T-helper 2 cell treated with Interferon-gamma antibody and Interleukin-4, amounts not matched to agents 100 ng/mL and 5 ng/mL, for 36 hours (primary cell): ENCODE results near the gene ABCC3. TPM values are rescaled to one million over a fixed set of nuclear protein-coding genes. Genes with fewer than 3 reads are reported as not detected.

Source experiments
- intact Hi-C: fragments of 100-400 bp; cut with micrococcal nuclease; formaldehyde crosslinking; loops from one replicate; pipeline ENCODE4 v1.15.1; 2023
- total RNA-seq: library from RNA; stranded (reverse); gene quantifications from 2 replicates; pipeline ENCODE4 v1.2.3, GENCODE V29; 2022

ABCC3 gene
- total RNA-seq, 1 donor from 2014 or later: not detected

DNA sequence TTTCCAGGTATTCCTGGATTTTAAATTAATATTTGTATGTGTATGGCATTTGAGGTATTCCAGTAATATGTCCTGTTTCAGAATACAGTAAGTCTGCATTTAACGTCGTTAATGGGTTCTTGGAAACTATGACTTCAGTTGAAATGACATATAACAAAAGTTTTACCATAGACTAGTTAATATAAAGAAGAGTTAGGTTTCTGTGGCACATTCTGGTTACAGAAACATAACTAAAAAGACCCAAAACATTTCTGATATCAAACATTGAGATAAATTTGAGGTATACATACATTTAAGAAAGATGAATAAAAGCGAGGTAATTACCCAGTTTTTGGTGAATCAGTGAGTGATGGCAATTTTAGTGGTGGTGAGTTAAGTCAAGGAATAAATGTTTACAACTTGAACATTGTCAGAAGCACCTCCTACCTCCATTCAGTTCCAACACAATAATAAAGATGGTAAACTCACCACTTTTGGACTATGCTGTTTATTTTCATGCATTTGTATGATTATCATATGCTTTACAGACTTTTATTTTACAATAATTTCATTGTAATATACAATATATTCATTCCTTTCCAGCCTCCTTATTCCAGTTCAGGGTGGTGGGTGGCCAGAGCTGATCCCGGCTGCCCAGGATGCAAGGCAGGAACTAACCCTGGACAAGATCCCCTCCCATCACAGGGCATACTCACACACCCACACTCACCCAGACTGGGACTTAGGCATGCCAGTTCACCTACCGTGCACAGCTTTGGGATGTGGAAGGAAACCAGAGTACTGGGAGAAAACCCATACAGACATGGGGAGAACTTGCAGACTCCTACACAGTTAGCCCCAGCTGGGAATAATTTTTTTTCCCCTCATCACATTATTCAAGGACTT lies 94.4 kb downstream of the ABCC3 start:
- intact Hi-C loops: no loop called here

DNA sequence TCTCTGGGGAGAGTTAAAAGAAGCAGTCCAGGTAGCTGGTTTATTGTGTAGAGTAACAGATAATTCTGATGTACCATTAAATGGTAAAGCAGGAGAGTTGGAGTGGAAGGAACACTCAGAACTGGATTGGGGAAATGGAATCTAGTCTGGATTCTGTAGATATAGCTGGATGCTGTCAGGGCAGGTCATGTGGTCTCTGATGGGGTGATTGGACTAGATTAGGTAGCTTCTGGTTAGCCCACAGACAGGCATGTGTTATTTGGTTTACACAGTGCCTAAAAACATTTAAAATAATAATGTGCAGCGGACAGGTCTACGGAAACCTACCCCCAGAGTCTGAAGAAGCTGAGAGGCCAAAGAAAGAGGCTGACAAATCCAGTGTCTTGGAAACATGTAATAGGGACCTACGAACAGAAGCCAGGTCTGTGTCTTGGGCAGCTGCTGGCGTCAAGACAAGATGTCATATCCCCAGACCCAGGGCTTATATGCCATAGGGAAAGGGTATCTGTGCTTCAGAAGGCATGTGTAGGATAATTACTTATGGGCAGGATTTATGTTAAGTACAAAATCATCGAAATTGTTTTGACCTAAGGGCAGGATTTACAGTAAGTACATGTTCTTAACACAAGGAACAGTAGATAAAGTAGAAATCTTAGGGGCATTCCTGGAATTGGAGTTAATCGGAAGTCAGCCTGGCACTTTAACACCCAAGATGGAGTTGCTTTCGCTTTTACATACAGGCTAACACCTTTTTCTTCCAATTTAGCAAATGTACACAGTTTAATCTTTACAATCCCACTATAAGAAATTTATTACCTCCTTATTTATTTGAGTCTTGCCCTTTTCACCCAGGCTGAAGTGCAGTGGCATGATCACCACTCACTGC lies 97.1 kb downstream of the ABCC3 start:
- intact Hi-C loops: no loop called here

DNA sequence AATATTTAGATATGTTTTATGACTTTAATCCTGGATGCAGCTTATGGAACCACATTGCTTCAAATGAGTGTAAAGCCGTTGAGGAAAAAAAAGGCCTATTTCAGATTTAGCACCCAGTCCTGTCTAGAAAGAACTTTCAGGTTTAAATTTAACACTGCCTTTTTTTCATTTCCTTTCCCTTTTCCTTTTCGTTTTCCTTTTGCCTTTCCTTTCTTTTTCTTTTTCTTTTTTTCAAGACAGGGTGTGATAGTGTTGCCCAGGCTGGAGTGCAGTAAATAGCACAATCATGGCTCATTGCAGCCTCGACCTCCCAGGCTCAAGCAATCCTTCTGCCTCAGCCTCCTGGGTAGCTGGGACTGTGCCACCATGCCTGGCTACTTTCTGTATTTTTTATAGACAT lies 100.6 kb downstream of the ABCC3 start:
- intact Hi-C loops: no loop called here

DNA sequence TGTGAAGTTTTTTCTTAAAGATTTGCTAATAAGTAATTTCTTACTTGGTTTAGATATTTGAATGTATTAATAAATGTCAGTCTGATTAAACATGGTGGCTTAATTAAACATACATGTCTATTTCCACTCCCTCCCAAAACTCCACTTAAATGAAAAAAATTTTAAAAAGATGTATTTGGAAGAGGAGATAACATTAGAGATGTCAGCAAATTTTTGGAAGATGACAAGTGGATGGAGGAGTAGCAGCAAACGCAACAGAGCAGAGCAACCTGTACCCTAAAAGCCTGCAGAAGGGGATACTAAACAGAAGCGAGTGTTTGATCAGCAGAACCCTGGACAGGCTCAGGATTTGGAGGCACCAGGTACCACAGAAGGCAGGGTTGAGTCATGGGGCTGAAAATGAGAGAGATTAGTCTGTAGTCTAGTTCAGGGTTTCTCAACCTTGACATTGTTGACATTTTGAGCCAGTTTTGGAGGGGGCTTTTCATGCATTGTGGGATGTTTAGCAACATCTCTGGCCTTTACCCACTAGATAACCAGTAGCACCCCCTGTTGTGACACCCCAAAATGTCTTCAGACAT lies 102.5 kb downstream of the ABCC3 start:
- intact Hi-C loops: no loop called here

DNA sequence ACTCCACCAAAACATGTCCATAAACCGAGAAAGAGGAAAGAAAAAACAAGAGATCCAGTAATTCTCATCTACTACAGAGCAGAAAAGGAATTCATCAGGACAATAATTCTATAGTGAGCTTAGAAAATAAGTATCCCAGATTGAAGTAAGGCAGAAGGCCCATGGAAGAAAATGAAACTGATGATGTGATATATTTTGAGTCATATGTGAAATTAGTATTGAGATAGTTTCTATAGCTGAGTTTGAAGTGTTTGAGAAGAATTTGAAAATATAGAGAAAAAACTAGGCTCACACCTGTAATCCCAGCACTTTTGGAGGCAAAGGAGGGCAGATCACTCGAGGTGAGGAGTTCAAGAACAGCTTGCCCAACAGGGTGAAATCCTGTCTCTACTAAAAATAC lies 104.4 kb downstream of the ABCC3 start:
- intact Hi-C loops: no loop called here

Other genes starting within 250 kb of the ABCC3 start
- gene LRRC59, start 237.4 kb upstream of the ABCC3 start, total RNA-seq: 92.8 and 94.4 TPM in 2 replicates
- 27.3 and 29.5 TPM in 2 replicates for gene ACSF2, start 208.7 kb upstream of the ABCC3 start, total RNA-seq
- gene CHAD, start 166.0 kb upstream of the ABCC3 start, total RNA-seq: not detected in 2 replicates
- gene RSAD1, start 156.0 kb upstream of the ABCC3 start, total RNA-seq: 31.6 and 32.3 TPM in 2 replicates
- 6.4 and 6.8 TPM in 2 replicates for gene MYCBPAP, start 126.4 kb upstream of the ABCC3 start, total RNA-seq
- gene EPN3, start 102.1 kb upstream of the ABCC3 start, total RNA-seq: not detected in 2 replicates
- 13.5 and 14.5 TPM in 2 replicates for gene SPATA20, start 87.7 kb upstream of the ABCC3 start, total RNA-seq
- gene CACNA1G, start 74.2 kb upstream of the ABCC3 start, total RNA-seq: 0.02 TPM in 1 of 2 replicates, not detected in the other
- 35.9 and 38.4 TPM in 2 replicates for gene ANKRD40, start 73.0 kb downstream of the ABCC3 start, total RNA-seq
- 110 and 114 TPM in 2 replicates for gene LUC7L3, start 84.7 kb downstream of the ABCC3 start, total RNA-seq
- gene ANKRD40CL, start 132.6 kb downstream of the ABCC3 start, total RNA-seq: not detected in 2 replicates
- not detected in 2 replicates for gene WFIKKN2, start 200.7 kb downstream of the ABCC3 start, total RNA-seq
- gene TOB1, start 231.5 kb downstream of the ABCC3 start, total RNA-seq: 32.6 and 34.3 TPM in 2 replicates